BE2C (cell line): ENCODE data around the gene GCN1.

Experiments used
- DNase-seq: peaks from one replicate; pipeline ENCODE4 v3.0.0-alpha.2; 2020
- H3K27me3 ChIP-seq: fragments of 250-450 bp; sonication (Bioruptor Pico); 2 replicates; pipeline ENCODE4 v1.5.1; 2020; ENCODE audit warnings: mild to moderate bottlenecking
- H3K36me3 ChIP-seq: fragments of 250-450 bp; sonication (Bioruptor Pico); 2 replicates; pipeline ENCODE4 v1.5.1; 2020; ENCODE audit warnings: mild to moderate bottlenecking
- H3K4me1 ChIP-seq: fragments of 250-450 bp; sonication (Bioruptor Pico); 2 replicates; pipeline ENCODE4 v1.5.1; 2020
- H3K4me3 ChIP-seq: 2 replicates; pipeline ENCODE4 v1.5.1; 2011; ENCODE audit warnings: low read depth, low read length
- H3K9me3 ChIP-seq: fragments of 250-450 bp; sonication (Bioruptor Pico); 2 replicates; pipeline ENCODE4 v1.5.1; 2020
- CTCF ChIP-seq: IDR thresholded peaks from 2 replicates; pipeline ENCODE4 v1.5.1; 2012; ENCODE audit warnings: mild to moderate bottlenecking, low read depth, low read length

Gene GCN1

GRCh38 chr12:120106151-120106550 lies 88.4 kb downstream of the GCN1 start:
- peaks cover 34% of the 10 kb centered on the region for H3K36me3 ChIP-seq
- H3K9me3 ChIP-seq: no peaks in the 10 kb centered on the region
- no peaks in the 10 kb centered on the region for H3K27me3 ChIP-seq
- no peak for TF ChIP-seq CTCF
- H3K4me3 ChIP-seq: no peak overlapping the region
- H3K4me1 ChIP-seq: peaks cover 11% of the 10 kb centered on the region
- no peak for DNase-seq

GRCh38 chr12:120103371-120103770 lies 91.1 kb downstream of the GCN1 start:
- H3K9me3 ChIP-seq: no peaks in the 10 kb centered on the region
- H3K27me3 ChIP-seq: no peaks in the 10 kb centered on the region
- peaks cover 24% of the 10 kb centered on the region for H3K4me1 ChIP-seq
- no peak overlapping the region for H3K4me3 ChIP-seq
- TF ChIP-seq CTCF: no peak
- H3K36me3 ChIP-seq: peaks cover 47% of the 10 kb centered on the region
- DNase-seq: no peak

GRCh38 chr12:120103044-120103338 lies 91.5 kb downstream of the GCN1 start:
- H3K36me3 ChIP-seq: peaks cover 47% of the 10 kb centered on the region
- no peak for TF ChIP-seq CTCF
- peaks cover 24% of the 10 kb centered on the region for H3K4me1 ChIP-seq
- no peaks in the 10 kb centered on the region for H3K9me3 ChIP-seq
- H3K27me3 ChIP-seq: no peaks in the 10 kb centered on the region
- H3K4me3 ChIP-seq: no peak overlapping the region
- no peak for DNase-seq

GRCh38 chr12:120102189-120103043 lies 92.1 kb downstream of the GCN1 start:
- Histone ChIP-seq H3K36me3 (peaks cover 46% of the 10 kb centered on the region), H3K4me3 (no peak overlapping the region), H3K4me1 (peaks cover 24% of the 10 kb centered on the region), H3K9me3 (no peaks in the 10 kb centered on the region), H3K27me3 (no peaks in the 10 kb centered on the region)
- TF ChIP-seq CTCF: no peak
- no peak for DNase-seq

- Histone ChIP-seq H3K36me3 (peaks cover 45% of the 10 kb centered on the region), H3K4me3 (no peak overlapping the region; the same call in 1 of the 2 replicates), H3K4me1 (peaks cover 24% of the 10 kb centered on the region)
These were observed 92.9 kb downstream of the GCN1 start for GRCh38 chr12:120101617-120102016.

More at GRCh38 chr12:120101617-120102016, 92.9 kb downstream of the GCN1 start:
- Histone ChIP-seq H3K9me3 (no peaks in the 10 kb centered on the region), H3K27me3 (no peaks in the 10 kb centered on the region)
- no peak for DNase-seq
- no peak for TF ChIP-seq CTCF
